Epithelial cell of prostate (primary cell): Measurements from ENCODE around the gene CCP110.
A peak's percentile ranks its signal among the peaks of the same experiment; 100 is the strongest.

Experiments
- DNase-seq: peaks from one replicate; pipeline ENCODE4 v3.0.0-alpha.2; 2011; ENCODE audit warnings: low read depth, low spot score
- H3K27ac ChIP-seq: fragments of 450-650 bp; 2 replicates; pipeline ENCODE4 v1.5.1; 2017; ENCODE audit warnings: mild to moderate bottlenecking

Gene CCP110

GRCh38 chr16:19505600-19506303 lies 18.0 kb upstream of the CCP110 start:
- no peak overlapping the region for H3K27ac ChIP-seq
- no peak for DNase-seq

- no peak overlapping the region for H3K27ac ChIP-seq
- no peak for DNase-seq
Observed at GRCh38 chr16:19506965-19507364, 16.8 kb upstream of the CCP110 start.

GRCh38 chr16:19507867-19508266 lies 15.9 kb upstream of the CCP110 start:
- DNase-seq: no peak
- H3K27ac ChIP-seq: no peak overlapping the region

GRCh38 chr16:19512297-19512696 lies 11.4 kb upstream of the CCP110 start:
- no peak for DNase-seq
- no peak overlapping the region for H3K27ac ChIP-seq

GRCh38 chr16:19513377-19514053 lies 10.2 kb upstream of the CCP110 start:
- H3K27ac ChIP-seq: no peak overlapping the region
- no peak for DNase-seq

- no peak overlapping the region for H3K27ac ChIP-seq
- DNase-seq: no peak
Observed at GRCh38 chr16:19515757-19516156, 8.0 kb upstream of the CCP110 start.

- peak; percentile 82 for DNase-seq
- peak overlapping the region; percentile 27 for H3K27ac ChIP-seq
Observed at GRCh38 chr16:19517424-19518089, 6.2 kb upstream of the CCP110 start.

- H3K27ac ChIP-seq: peak overlapping the region; percentile 27
- DNase-seq: no peak
Observed at GRCh38 chr16:19518388-19518787, 5.4 kb upstream of the CCP110 start.

GRCh38 chr16:19520861-19521331 lies 2.8 kb upstream of the CCP110 start:
- peak overlapping the region; percentile 79 for H3K27ac ChIP-seq
- peak; percentile 27 for DNase-seq

- DNase-seq: peak; percentile 43
Observed at GRCh38 chr16:19521471-19522396, 2.0 kb upstream of the CCP110 start, which contains the start of gene GDE1. Gene GDE1 (minus strand): TSS chr16:19522098. CDS start chr16:19521964, 134 bp downstream.

GRCh38 chr16:19522397-19522732 lies 1.4 kb upstream of the CCP110 start:
- peak overlapping the region; percentile 79 for H3K27ac ChIP-seq
- DNase-seq: no peak

More at GRCh38 chr16:19521471-19522396, 2.0 kb upstream of the CCP110 start, which contains the start of gene GDE1:
- peak within 1 kb of the TSS; percentile 79 for H3K27ac ChIP-seq

GRCh38 chr16:19522760-19523159 lies 982 bp upstream of the CCP110 start:
- H3K27ac ChIP-seq: no peak overlapping the region
- no peak for DNase-seq

- no peak overlapping the region for H3K27ac ChIP-seq
- DNase-seq: no peak
Observed at GRCh38 chr16:19523184-19523558, 571 bp upstream of the CCP110 start.

- no peak for DNase-seq
- peak overlapping the region; percentile 32 for H3K27ac ChIP-seq
Observed at GRCh38 chr16:19524356-19524615, 544 bp downstream of the CCP110 start.

- no peak for DNase-seq
- peak overlapping the region; percentile 32 for H3K27ac ChIP-seq
Observed at GRCh38 chr16:19524616-19525384, 1.1 kb downstream of the CCP110 start.

GRCh38 chr16:19525385-19525723 lies 1.6 kb downstream of the CCP110 start:
- no peak overlapping the region for H3K27ac ChIP-seq
- no peak for DNase-seq

GRCh38 chr16:19527161-19527560 lies 3.4 kb downstream of the CCP110 start:
- H3K27ac ChIP-seq: no peak overlapping the region
- no peak for DNase-seq

GRCh38 chr16:19528666-19529065 lies 4.9 kb downstream of the CCP110 start:
- no peak for DNase-seq
- H3K27ac ChIP-seq: no peak overlapping the region

GRCh38 chr16:19532601-19533000 lies 8.9 kb downstream of the CCP110 start:
- H3K27ac ChIP-seq: no peak overlapping the region
- no peak for DNase-seq
